GM23248 (cell line): ENCODE data around the gene STX16.

ENCODE experiments used
- EZH2 ChIP-seq: fragments of 200-600 bp; sonication (generic); IDR thresholded peaks from 2 replicates; pipeline ENCODE4 v1.6.1; 2018; ENCODE audit warnings: antibody characterized with exemption, mild to moderate bottlenecking; ENCODE audit not compliant: insufficient read depth, poor library complexity, severe bottlenecking
- EZH2phosphoT487 ChIP-seq: fragments of 200-600 bp; sonication (generic); IDR thresholded peaks from 2 replicates; pipeline ENCODE4 v1.6.1; 2018; ENCODE audit warnings: antibody characterized with exemption, moderate library complexity, mild to moderate bottlenecking, low read depth; ENCODE audit not compliant: insufficient read depth

DNA sequence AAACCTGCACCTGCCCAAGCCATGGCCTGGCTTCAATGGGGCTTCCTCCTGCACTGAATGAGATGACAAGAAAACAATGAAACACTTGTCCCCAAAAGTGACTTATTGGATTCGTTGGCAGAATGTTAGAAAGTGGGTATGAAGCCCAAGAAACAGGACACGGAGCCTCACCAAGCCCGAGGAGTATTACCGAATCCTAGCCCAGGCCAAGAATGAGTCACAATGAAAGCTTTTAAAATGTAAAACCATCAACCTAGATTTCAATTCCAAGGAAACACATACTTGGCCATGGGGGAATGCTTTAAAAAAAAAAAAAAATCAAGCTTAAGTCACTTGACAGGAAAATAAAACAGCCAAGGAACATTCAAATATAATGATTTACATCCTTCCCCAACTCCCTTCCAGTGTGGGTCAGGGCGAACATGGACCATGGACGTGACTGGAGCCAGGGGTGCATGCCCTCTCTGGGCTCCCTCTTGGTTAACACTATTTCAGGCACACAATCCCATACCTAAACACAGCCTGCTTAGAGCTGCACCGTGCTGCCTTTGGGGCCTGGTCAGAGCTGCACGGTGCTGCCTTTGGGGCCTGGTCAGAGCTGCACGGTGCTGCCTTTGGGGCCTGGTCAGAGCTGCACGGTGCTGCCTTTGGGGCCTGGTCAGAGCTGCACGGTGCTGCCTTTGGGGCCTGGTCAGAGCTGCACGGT is 3.1 kb upstream of the STX16 start:
- no peak for TF ChIP-seq EZH2phosphoT487
- no peak for TF ChIP-seq EZH2
